Spleen (tissue), 11 donors: ENCODE measurements around the gene SF3A1. TPM values are rescaled to one million over a fixed set of nuclear protein-coding genes. Genes with fewer than 3 reads are reported as not detected.

ENCODE experiments used
- DNase-seq: peaks from one replicate; pipeline ENCODE4 v3.0.0-alpha.2; 2020
- H3K27ac ChIP-seq, 8 donors: fragments of 200-600 bp; sonication (generic) in 7 of 8; 1 replicate in 4 of 8; 2 replicates in 4 of 8; pipeline versions ENCODE4 v1.5.0 to v1.8.0; 2016 to 2021; ENCODE audit warnings: inconsistent platforms in 4 of 8, mild to moderate bottlenecking in 4 of 8, moderate library complexity in 1 of 8
- H3K27me3 ChIP-seq, 7 donors: fragments of 200-600 bp; sonication (generic) in 6 of 7; replicated peaks in 1 of 7; 1 replicate in 4 of 7; 2 replicates in 3 of 7; pipeline versions ENCODE4 v1.5.0 to v1.8.0; 2016 to 2021; ENCODE audit warnings: inconsistent platforms in 3 of 7, mild to moderate bottlenecking in 1 of 7
- H3K36me3 ChIP-seq, 6 donors: fragments of 200-600 bp; sonication (generic) in 5 of 6; 1 replicate in 4 of 6; 2 replicates in 2 of 6; pipeline versions ENCODE4 v1.5.0 to v1.8.0; 2016 to 2021; ENCODE audit warnings: inconsistent platforms in 2 of 6
- H3K4me1 ChIP-seq, 6 donors: fragments of 200-600 bp; sonication (generic) in 5 of 6; 1 replicate in 3 of 6; 2 replicates in 3 of 6; pipeline versions ENCODE4 v1.5.0 to v1.8.0; 2016 to 2021; ENCODE audit warnings: inconsistent platforms in 3 of 6
- H3K4me3 ChIP-seq, 8 donors: fragments of 200-600 bp; sonication (generic) in 7 of 8; 1 replicate in 4 of 8; 2 replicates in 4 of 8; pipeline versions ENCODE4 v1.5.0 to v1.8.0; 2016 to 2021; ENCODE audit warnings: inconsistent platforms in 4 of 8, mild to moderate bottlenecking in 4 of 8, moderate library complexity in 2 of 8
- H3K9me3 ChIP-seq, 8 donors: fragments of 200-600 bp; sonication (generic) in 7 of 8; 1 replicate in 4 of 8; 2 replicates in 4 of 8; pipeline versions ENCODE4 v1.5.0 to v1.8.0; 2016 to 2021; ENCODE audit warnings: inconsistent platforms in 4 of 8
- CTCF ChIP-seq, 11 experiments: fragments of 200-600 bp in 7 of 11; fragments of 450-650 bp in 4 of 11; sonication (generic) in 4 of 11; IDR thresholded peaks in 8 of 11; conservative IDR thresholded peaks in 3 of 11; 1 replicate in 7 of 11; 2 replicates in 4 of 11; pipeline versions ENCODE4 v1.4.0 to v1.8.0; 2016 to 2021; ENCODE audit warnings: antibody characterized with exemption in 11 of 11, inconsistent platforms in 4 of 11, mild to moderate bottlenecking in 1 of 11
- POLR2A ChIP-seq, 3 donors: fragments of 450-650 bp; IDR thresholded peaks; one replicate each; pipeline ENCODE4 v1.5.1; 2017; ENCODE audit warnings: antibody characterized with exemption in 3 of 3, mild to moderate bottlenecking in 1 of 3
- POLR2AphosphoS5 ChIP-seq, 3 donors: sonication (generic); formaldehyde crosslinking; IDR thresholded peaks; one replicate each; pipeline ENCODE4 v1.5.1; 2017; ENCODE audit warnings: antibody characterized with exemption in 3 of 3
- WGBS, 5 donors: extraction: QIAGEN DNeasy Blood & Tissue Kit in 3 of 5; methylation state at CpG; one replicate each; pipeline versions ENCODE4 v1.1.5 to v1.1.7; 2013 to 2018; 5-methylcytosine and 5-hydroxymethylcytosine counted together
- intact Hi-C: fragments of 100-400 bp; cut with DNase I; formaldehyde crosslinking; loops from one replicate; pipeline ENCODE4 v1.15.0; 2023; ENCODE audit warnings: low total_unique reads
- polyA plus RNA-seq, 3 donors: library from polyadenylated mRNA; stranded (reverse); fragments of 200-250 nt; gene quantifications; one replicate each; pipeline ENCODE4 v1.2.1, GENCODE V29; 2013
- total RNA-seq, 7 donors: library from RNA; depleted of rRNA in 3 of 7; stranded (reverse); fragments of >200 nt in 3 of 7; fragmentation: NEBNext Ultra II Directional in 4 of 7; extraction: Animal tissue kit (Norgen Biotek cat#: 25700) in 4 of 7; gene quantifications; one replicate each; pipeline versions ENCODE4 v1.1.0 to v1.2.1, GENCODE V29; 2016 to 2021
- donor health status: healthy with polysubstance abuse.
- donor health status: DM: no; HTN: no; CAD: no; lungs with moderate emphysema.
- donor health status: DM: no; HTN: no; CAD: no.
- donor health status: Bipolar disorder and iron deficiency.
- donor health status: healthy.
- donor health status: DM: no; HTN: no; CAD: no.
- donor health status: DM: yes; HTN: yes; CAD: no.

SF3A1 gene
- total and polyA plus RNA-seq, 10 donors: 14.9 to 223 (median 175) TPM

GRCh38 chr22:30292069-30292970 is 64.4 kb downstream of the SF3A1 start:
- intact Hi-C loops: no loop called here
- DNase-seq: no peak
- peaks cover 0 to 64% (median 48%) of the 10 kb centered on the region in 6 donors for H3K36me3 ChIP-seq
- TF ChIP-seq POLR2AphosphoS5 (IDR thresholded peaks at IDR 0.05) (peak in 1 of 3 donors; percentile 40), POLR2A (IDR thresholded peaks at IDR 0.05) (no peak)
- WGBS, 5 donors: 79 to 87% (median 86%) methylated on average over 8 to 18 of the region's 18 CpGs
- no peaks in the 10 kb centered on the region for H3K9me3 ChIP-seq
- no peak overlapping the region for H3K4me3 ChIP-seq
- peak overlapping the region in 7 of 8 donors; percentile 51 to 95 (median 91) for H3K27ac ChIP-seq
- H3K27me3 ChIP-seq: no peaks in the 10 kb centered on the region
- H3K4me1 ChIP-seq: peaks cover 29 to 85% (median 51%) of the 10 kb centered on the region in 6 donors

- Histone ChIP-seq H3K9me3 (no peaks in the 10 kb centered on the region), H3K27ac (peak overlapping the region; percentile 83 to 95 (median 90)), H3K4me1 (peaks cover 29 to 85% (median 60%) of the 10 kb centered on the region in 6 donors), H3K27me3 (no peaks in the 10 kb centered on the region), H3K4me3 (no peak overlapping the region), H3K36me3 (peaks cover 0 to 56% (median 40%) of the 10 kb centered on the region in 6 donors)
- intact Hi-C loops: no loop called here
- WGBS, 5 donors: 69 to 76% (median 72%) methylated on average over 4 to 13 of the region's 13 CpGs
- peak; percentile 87 for DNase-seq
- TF ChIP-seq POLR2AphosphoS5 (IDR thresholded peaks at IDR 0.05) (peak; percentile 83 to 90 (median 89)), POLR2A (IDR thresholded peaks at IDR 0.05) (no peak)
These were observed 65.4 kb downstream of the SF3A1 start for GRCh38 chr22:30291058-30291892.

GRCh38 chr22:30290342-30291057 is 66.2 kb downstream of the SF3A1 start:
- Histone ChIP-seq H3K9me3 (no peaks in the 10 kb centered on the region), H3K27ac (peak overlapping the region; percentile 83 to 95 (median 90)), H3K36me3 (peaks cover 0 to 56% (median 36%) of the 10 kb centered on the region in 6 donors), H3K4me3 (peak overlapping the region in 6 of 8 donors; percentile 70 to 91 (median 86)), H3K27me3 (no peaks in the 10 kb centered on the region), H3K4me1 (peaks cover 29 to 79% (median 60%) of the 10 kb centered on the region in 6 donors)
- 25 to 50% (median 40%) methylated on average over 1 to 3 of the region's 3 CpGs for WGBS, 5 donors
- TF ChIP-seq POLR2A (IDR thresholded peaks at IDR 0.05) (no peak), CTCF (IDR thresholded peaks at IDR 0.05 in 8 of 11, conservative IDR thresholded peaks at IDR 0.05 in 3 of 11) (no peak), POLR2AphosphoS5 (IDR thresholded peaks at IDR 0.05) (no peak)
- intact Hi-C loops: no loop called here
- no peak for DNase-seq

- intact Hi-C loops: loop anchor here (5.0 to 10.0 kb wide), 2 partner anchors 97 to 185 kb away; partner anchors contain the start of gene RNF215
- Histone ChIP-seq H3K4me3 (peak overlapping the region; percentile 70 to 91 (median 86)), H3K36me3 (peaks cover 0 to 56% (median 38%) of the 10 kb centered on the region in 6 donors), H3K27me3 (no peaks in the 10 kb centered on the region), H3K27ac (peak overlapping the region; percentile 83 to 95 (median 90)), H3K9me3 (no peaks in the 10 kb centered on the region), H3K4me1 (peaks cover 29 to 74% (median 60%) of the 10 kb centered on the region in 6 donors)
- no peak for TF ChIP-seq POLR2A (IDR thresholded peaks at IDR 0.05)
- peak in 2 of 11 experiments; percentile 15 to 25 for TF ChIP-seq CTCF (IDR thresholded peaks at IDR 0.05 in 8 of 11, conservative IDR thresholded peaks at IDR 0.05 in 3 of 11)
- DNase-seq: no peak
- 13 to 18% (median 14%) methylated on average over 7 to 12 of the region's 12 CpGs for WGBS, 5 donors
These were observed 66.7 kb downstream of the SF3A1 start for GRCh38 chr22:30289980-30290313.
